Activated gamma-delta T cell treated with Interleukin-2 at 50 U/mL for 16 hours (primary cell): Measurements from ENCODE around the gene PCGF1.
A peak's percentile ranks its signal among the peaks of the same experiment; 100 is the strongest.
"Not testable (repeated sequence)": the region's sequence is repeated elsewhere in the genome, so short reads cannot be mapped to it uniquely, and the experiment has no call there.

ENCODE experiments used
- DNase-seq: peaks from one replicate; pipeline ENCODE4 v3.0.0-alpha.2; 2020

The PCGF1 gene

GRCh38 chr2:74498500-74499266 is 8.8 kb downstream of the PCGF1 start:
- DNase-seq = no peak

- DNase-seq = no peak
Measured at GRCh38 chr2:74497777-74498499, 9.6 kb downstream of the PCGF1 start.

- no peak for DNase-seq
Measured at GRCh38 chr2:74496997-74497776, 10.3 kb downstream of the PCGF1 start.

- DNase-seq = no peak
Measured at GRCh38 chr2:74495440-74495839, 12.1 kb downstream of the PCGF1 start.

GRCh38 chr2:74493546-74493945 is 13.9 kb downstream of the PCGF1 start:
- DNase-seq = no peak

GRCh38 chr2:74491648-74492544 is 15.6 kb downstream of the PCGF1 start:
- DNase-seq = no peak

- no peak for DNase-seq
Measured at GRCh38 chr2:74489906-74490305, 17.6 kb downstream of the PCGF1 start.

- DNase-seq = no peak
Measured at GRCh38 chr2:74488643-74489481, 18.6 kb downstream of the PCGF1 start.

- no peak for DNase-seq
Measured at GRCh38 chr2:74486141-74486540, 21.4 kb downstream of the PCGF1 start.

GRCh38 chr2:74483675-74484164 is 23.8 kb downstream of the PCGF1 start:
- DNase-seq = not testable (repeated sequence)

- DNase-seq = peak; percentile 93
Measured at GRCh38 chr2:74482801-74483674, 24.5 kb downstream of the PCGF1 start, which contains the start of the genes CCDC142 and TTC31. CCDC142 (minus strand) TSS chr2:74482998; CDS start chr2:74482837, 161 bp downstream. TTC31 (plus strand) TSS chr2:74483081; CDS start chr2:74483096, 15 bp downstream.

GRCh38 chr2:74481961-74482800 is 25.3 kb downstream of the PCGF1 start:
- DNase-seq = peak; percentile 48

- no peak for DNase-seq
Measured at GRCh38 chr2:74481431-74481830, 26.1 kb downstream of the PCGF1 start.

- DNase-seq = no peak
Measured at GRCh38 chr2:74474899-74475298, 32.6 kb downstream of the PCGF1 start.

GRCh38 chr2:74474481-74474880 is 33.0 kb downstream of the PCGF1 start:
- no peak for DNase-seq

GRCh38 chr2:74472945-74473258 is 34.6 kb downstream of the PCGF1 start:
- no peak for DNase-seq

- peak; percentile 97 for DNase-seq
Measured at GRCh38 chr2:74472086-74472944, 35.2 kb downstream of the PCGF1 start, which contains the start of gene MRPL53. MRPL53 (minus strand) TSS chr2:74472680; CDS start chr2:74472660, 20 bp downstream.
